T47D (cell line): Measurements from ENCODE around the gene SNF8.

Source experiments
- DNase-seq, 2 experiments: peaks; one replicate each; pipeline versions ENCODE4 v3.0.0 to v3.0.0-alpha.2; 2011 to 2012; ENCODE audit warnings: low read depth in 1 of 2, low spot score in 1 of 2
- JUND ChIP-seq: IDR thresholded peaks from 2 replicates; pipeline ENCODE4 v1.6.1; 2012; ENCODE audit warnings: low read depth
- in situ Hi-C: cut with HindIII; loops from 2 replicates; pipeline ENCODE4 v1.10.0; 2016; ENCODE audit warnings: low sequenced_read_pairs, low pct_unique_long_range_greater_than_20kb

Gene SNF8

DNA sequence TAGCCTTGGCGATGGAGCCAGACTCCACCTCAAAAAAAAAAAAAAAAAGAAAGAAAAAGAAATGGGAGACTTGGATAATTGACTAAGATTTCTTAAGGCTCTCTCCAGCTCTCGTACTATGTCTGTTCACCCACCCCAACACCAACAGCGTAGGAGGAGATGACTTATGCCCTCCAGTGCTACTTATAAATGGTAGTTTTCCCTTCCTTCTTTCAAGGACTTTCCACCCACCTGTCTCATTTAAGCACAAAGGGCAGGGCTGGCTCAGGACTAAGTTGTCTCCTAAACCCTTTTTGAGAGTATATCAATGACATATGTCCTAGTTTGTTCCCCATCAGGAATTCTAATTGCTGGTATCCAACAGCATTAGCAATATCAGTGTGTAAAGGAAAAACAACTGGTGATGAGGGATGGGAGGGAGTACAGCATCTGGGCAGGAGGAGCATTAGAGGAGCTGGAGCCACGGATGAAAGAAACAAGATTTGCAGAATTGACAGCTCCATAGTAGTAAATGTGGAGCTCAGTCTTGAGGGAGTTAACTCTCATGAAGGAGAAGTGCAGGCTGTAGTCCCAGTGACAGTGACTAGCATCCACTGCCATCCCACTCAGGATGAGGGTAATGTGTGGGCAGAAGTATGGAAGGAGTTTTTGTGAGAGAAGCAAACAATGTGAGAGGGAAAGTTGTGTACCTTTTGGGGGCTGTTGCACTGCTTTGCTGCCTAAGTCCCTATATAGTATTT is 19.2 kb downstream of the SNF8 start:
- DNase-seq: no peak
- in situ Hi-C loops: no loop called here
- TF ChIP-seq JUND: no peak

DNA sequence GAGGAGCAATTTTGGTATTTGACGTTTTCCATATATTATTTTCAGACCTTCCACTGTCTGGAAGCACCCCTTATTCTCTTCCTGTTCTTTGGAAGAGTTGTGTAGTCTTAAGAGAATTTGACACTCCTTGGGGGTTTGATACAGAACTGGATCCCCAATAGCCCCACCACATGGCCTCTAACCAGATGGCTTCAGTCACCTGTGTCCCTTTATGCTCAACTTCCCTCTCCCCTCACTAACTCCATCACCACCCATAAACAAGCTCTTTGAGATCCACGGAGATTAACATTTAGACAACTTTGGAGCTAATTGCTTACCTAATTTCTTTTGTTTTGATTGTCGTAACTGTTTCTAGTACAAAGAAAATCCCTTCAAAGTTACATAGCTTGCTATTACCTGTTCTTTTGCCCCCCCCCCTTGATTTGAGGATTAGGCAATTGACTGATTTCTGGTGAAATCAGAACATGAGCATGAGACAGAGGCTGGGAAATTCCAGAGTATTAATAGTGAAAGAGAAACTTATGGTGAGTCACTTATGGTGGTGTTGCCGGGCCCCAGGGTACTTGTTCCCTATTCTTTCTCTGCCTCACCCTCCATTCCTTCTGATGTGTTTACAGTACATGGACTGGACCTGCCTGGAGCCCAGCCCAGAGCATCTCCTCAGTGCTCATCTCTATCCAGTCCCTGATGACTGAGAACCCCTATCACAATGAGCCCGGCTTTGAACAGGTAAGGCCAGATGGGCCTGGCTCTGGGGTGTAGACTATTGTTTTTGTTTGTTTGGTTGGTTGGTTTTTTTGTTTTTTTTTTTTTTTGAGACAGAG is 29.0 kb downstream of the SNF8 start:
- TF ChIP-seq JUND: no peak
- DNase-seq: no peak
- in situ Hi-C loops: no loop called here

GRCh38 chr17:48912476-48912875 is 32.2 kb downstream of the SNF8 start:
- in situ Hi-C loops: no loop called here
- no peak for TF ChIP-seq JUND
- no peak for DNase-seq

GRCh38 chr17:48910370-48910769 is 34.3 kb downstream of the SNF8 start:
- DNase-seq: no peak
- no peak for TF ChIP-seq JUND
- in situ Hi-C loops: no loop called here

- DNase-seq: no peak
- TF ChIP-seq JUND: no peak
- in situ Hi-C loops: no loop called here
Measured at GRCh38 chr17:48909783-48910182, 34.9 kb downstream of the SNF8 start.

- TF ChIP-seq JUND: no peak
- in situ Hi-C loops: no loop called here
Measured at GRCh38 chr17:48908853-48909394, 35.7 kb downstream of the SNF8 start.

GRCh38 chr17:48908047-48908843 is 36.4 kb downstream of the SNF8 start, which contains the start of gene UBE2Z:
TSS of gene UBE2Z (plus strand) at chr17:48908407. CDS start at chr17:48908504, 97 bp downstream.
- TF ChIP-seq JUND: no peak
- in situ Hi-C loops: no loop called here
- peak; percentile 97 for DNase-seq

More at GRCh38 chr17:48908853-48909394, 35.7 kb downstream of the SNF8 start:
- peak; percentile 72 to 87 for DNase-seq

DNA sequence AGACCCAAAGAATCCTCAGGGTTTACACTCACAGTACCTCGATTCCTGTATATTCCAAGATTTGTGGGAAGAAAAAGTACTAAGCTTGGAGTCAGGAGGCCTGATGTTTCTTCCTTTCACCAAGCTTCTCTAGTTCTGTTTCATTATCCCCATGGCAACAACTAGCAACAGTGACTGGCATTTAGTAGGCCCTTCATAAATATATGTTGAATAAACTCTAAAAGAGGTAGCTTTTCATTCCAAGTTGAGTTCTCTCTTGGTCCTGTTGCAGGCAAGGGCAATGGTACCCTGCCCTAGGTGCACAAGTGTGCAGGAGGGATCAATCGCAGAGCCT is 37.0 kb downstream of the SNF8 start:
- DNase-seq: no peak
- in situ Hi-C loops: no loop called here

GRCh38 chr17:48905987-48906515 is 38.6 kb downstream of the SNF8 start:
- no peak for DNase-seq
- TF ChIP-seq JUND: no peak
- in situ Hi-C loops: no loop called here

More for the DNA sequence above, 37.0 kb downstream of the SNF8 start:
- no peak for TF ChIP-seq JUND

- no peak for TF ChIP-seq JUND
- in situ Hi-C loops: no loop called here
Measured at GRCh38 chr17:48904428-48904827, 40.2 kb downstream of the SNF8 start.

GRCh38 chr17:48903401-48903800 is 41.2 kb downstream of the SNF8 start:
- in situ Hi-C loops: no loop called here
- TF ChIP-seq JUND: no peak
- DNase-seq: no peak

More at GRCh38 chr17:48904428-48904827, 40.2 kb downstream of the SNF8 start:
- no peak for DNase-seq

DNA sequence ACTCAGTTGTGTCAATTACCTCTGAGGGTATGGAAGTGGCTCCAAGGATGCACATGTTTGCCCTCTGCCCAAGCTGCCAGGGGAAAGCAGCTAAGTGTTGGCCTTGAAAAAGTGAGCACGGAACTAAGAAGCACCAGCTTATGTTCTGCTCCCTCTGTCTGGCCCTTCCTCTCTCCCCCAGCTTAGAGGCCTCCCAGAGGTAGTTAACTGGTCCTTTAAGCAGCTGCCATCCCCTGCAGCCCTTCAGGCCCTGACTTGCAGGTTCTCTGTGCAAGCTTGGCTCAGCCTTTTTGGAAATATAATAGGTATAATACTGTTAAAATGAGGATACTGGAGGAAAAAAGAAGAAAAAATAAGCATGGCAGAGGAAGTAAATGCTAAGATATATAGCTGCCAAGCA is 43.4 kb downstream of the SNF8 start:
- DNase-seq: no peak
- TF ChIP-seq JUND: no peak
- in situ Hi-C loops: no loop called here
